HG03558 (cell line): ENCODE results near the gene GABPA.
"Not testable (repeated sequence)": the region's sequence is repeated elsewhere in the genome, so short reads cannot be mapped to it uniquely, and the experiment has no call there.

ENCODE experiments used
- ATAC-seq: cut with Tn5 transposase; IDR thresholded peaks from one replicate; pipeline ENCODE4 v1.9.1; 2021; ENCODE audit warnings: moderate number of reproducible peaks; ENCODE audit not compliant: unreplicated experiment; ENCODE audit errors: extremely low read depth

The GABPA gene

GRCh38 chr21:25734904-25735645 is at the start of gene GABPA, which contains the start of gene ATP5PF:
TSS of gene GABPA (plus strand) at chr21:25734972. CDS start at chr21:25741599, 6,627 bp downstream.
TSS of gene ATP5PF (minus strand) at chr21:25734904. CDS start at chr21:25729794, 5,110 bp downstream.
- ATAC-seq = peak; percentile 81

DNA sequence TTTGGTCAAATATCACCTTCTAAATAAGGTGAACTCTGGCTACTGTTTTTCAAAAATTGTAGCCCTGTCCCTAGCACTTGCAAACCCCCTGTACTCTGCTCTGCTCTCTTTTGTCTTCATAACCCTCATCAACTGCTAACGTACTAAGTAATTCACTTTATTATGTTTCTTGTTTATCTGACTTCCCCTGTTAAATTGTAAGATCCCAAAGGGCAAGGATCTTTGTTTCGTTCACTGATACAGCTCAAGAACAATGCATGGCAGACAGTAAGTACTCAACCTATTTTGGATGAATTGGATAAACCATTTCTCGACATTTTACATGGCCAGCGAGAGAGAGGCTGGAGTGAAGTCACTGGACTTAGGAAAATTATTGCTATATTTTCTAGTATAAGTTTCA is 47.0 kb upstream of the GABPA start:
- no peak for ATAC-seq

DNA sequence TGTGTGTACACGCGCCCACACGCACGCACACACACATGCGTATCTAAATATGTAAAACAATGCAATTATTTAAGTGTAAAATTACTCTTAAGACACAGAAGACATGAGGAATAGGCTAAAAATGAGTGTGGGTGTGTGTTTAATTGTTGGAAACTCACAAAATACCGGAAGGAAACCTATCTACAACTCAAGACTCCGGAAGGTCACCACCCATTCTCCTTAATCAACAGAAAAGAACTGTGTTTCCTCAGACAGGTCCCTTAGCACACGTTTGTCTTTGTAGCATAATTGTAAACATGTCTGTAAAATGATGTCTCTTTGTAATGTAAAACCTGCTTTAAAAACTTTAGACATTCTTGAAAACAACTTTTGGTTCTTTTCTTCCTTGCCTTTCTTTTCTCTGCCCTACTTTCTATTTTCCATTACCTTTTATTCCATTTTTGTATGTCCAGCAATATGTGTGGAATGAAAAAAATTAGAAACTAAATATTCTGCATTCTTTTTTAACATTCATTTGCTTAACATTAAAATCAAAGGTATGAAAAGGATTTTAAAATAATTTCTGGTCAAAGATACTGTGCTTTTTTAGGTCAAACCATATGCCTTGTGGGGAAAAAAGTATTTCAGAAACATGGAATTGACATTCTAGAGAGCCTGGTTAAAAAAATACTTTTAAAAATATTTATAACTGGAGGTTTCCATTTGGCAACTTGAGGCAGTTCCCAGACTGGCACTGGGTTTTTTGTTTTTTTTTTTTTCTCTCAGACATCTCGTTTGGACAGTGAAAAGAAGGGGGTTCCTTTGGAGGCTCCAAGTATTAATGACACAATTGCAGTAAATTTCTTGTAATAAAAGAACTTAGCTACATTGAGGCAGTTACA is 46.3 kb upstream of the GABPA start:
- ATAC-seq = no peak

- no peak for ATAC-seq
Measured at GRCh38 chr21:25689226-25689625, 45.5 kb upstream of the GABPA start.

GRCh38 chr21:25691976-25692375 is 42.8 kb upstream of the GABPA start:
- ATAC-seq = no peak

DNA sequence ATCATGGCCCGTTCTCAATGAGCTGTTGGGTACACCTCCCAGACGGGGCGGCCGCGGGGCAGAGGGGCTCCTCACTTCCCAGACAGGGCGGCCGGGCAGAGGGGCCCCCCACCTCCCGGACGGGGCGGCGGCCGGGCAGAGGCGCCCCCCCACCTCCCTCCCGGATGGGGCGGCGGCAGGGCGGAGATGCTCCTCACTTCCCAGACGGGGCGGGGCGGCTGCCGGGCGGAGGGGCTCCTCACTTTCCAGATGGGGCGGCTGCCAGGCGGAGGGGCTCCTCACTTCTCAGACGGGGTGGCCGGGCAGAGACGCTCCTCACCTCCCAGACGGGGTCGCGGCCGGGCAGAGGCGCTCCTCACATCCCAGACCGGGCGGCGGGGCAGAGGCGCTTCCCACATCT is 39.3 kb upstream of the GABPA start:
- ATAC-seq = not testable (repeated sequence)

DNA sequence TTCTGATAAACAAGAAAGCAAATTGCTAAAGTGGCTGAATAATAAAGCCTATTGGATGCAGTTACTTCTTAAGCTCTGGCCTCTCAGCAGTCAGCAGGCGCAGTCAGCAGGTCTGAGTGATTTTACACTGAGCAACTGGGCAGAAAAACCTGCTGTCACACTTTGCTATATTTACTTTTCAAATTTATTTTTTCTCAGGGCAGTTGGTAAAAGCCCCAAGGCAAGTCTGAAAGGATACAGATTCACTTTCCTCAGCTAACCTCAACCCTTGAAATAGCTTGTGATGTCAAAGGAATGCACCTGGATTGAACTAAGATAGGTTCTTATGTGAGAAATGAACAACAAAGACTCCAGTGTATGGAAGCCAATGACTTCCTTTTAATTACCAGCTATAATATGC is 34.0 kb upstream of the GABPA start:
- no peak for ATAC-seq

DNA sequence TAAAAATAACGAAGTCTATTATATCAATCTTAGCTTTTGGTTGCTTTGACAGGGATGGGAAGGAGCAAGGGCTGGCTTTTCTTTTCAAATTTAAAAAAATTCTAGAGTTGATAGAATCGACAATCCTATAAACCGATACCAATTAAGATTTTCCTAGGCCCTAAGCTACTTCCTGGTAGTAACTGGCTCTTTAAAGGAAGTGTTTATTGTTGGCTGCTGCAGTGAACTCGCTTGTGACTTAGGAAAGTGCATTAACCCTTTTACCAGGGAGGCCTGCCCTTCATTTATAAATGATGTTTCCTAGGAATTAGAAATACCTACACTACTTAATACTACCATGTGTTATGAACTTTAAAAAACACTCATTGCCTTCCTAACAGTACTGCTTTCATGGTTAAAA is 33.2 kb upstream of the GABPA start:
- no peak for ATAC-seq

GRCh38 chr21:25708467-25709065 is 26.2 kb upstream of the GABPA start:
- ATAC-seq = no peak

GRCh38 chr21:25709684-25710265 is 25.0 kb upstream of the GABPA start:
- no peak for ATAC-seq

GRCh38 chr21:25710550-25710949 is 24.2 kb upstream of the GABPA start:
- no peak for ATAC-seq

DNA sequence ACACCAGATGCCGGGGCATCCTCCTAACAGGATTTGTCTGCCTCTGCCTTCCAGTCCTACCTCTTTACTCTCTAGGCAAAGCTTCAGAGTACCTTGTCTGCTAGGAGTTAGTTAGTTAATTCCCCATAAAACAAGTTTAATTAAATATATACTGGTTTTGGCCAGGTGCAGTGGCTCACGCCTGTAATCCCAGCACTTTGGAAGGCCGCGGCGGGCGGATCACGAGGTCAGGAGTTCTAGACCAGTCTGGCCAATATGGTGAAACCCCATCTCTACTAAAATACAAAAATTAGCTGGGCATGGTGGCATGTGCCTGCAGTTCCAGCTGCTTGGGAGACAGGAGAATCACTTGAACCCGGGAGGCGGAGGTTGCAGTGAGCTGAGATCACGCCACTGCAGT is 20.7 kb upstream of the GABPA start:
- not testable (repeated sequence) for ATAC-seq

- no peak for ATAC-seq
Measured at GRCh38 chr21:25717491-25718147, 17.2 kb upstream of the GABPA start.

DNA sequence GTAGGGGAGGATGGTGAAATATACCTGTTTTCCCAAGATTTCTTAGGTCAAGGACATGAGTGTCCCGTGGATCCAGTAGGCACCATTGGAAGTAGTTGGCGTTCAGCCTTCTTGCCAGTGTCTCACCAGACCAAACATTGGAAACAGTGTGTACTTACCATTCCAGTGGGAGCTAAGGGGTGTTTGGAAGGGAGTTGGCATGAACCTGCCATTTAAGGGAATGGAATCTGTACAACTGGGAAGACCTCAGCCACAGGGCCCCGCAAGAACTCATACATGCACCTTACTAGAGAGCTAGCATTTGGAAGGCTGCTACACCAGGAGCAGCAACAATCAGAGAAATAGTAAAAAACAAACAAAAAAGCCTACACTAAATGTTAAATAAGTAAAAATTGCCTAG is 12.8 kb upstream of the GABPA start:
- ATAC-seq = no peak

GRCh38 chr21:25722631-25723030 is 12.1 kb upstream of the GABPA start:
- ATAC-seq = no peak

DNA sequence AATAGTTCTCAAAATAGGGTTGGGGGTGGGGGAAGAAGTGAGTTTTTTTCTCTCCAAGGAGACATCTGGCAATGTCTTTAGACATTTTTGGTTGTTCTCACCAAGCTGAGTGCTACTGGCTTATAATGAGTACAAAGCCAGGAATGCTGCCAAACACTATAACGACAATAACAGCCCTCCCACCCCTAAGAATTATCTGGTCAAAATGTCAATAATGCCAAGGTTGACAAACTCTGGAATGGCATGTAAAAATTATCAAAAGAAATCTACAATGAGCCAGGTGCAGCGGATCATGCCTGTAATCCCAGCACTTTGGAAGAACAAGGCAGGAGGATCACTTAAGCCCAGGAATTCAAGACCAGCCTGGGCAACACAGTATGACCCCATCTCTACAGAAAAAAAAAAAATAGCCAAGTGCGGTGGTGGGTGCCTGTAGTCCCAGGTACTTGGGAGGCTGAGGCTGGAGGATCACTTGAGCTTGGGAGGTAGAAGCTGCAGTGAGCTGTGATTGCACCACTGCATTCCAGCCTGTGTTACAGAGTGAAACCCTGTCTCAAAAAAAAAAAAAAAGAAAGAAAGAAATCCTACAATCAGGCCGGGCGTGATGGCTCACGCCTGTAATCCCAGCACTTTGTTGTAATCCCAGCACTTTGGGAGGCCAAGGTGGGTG is 2.5 kb upstream of the GABPA start:
- no peak for ATAC-seq

- ATAC-seq = peak; percentile 1
Measured at GRCh38 chr21:25733859-25734653, 716 bp upstream of the GABPA start.

- ATAC-seq = peak; percentile 0
Measured at GRCh38 chr21:25734654-25734903, 193 bp upstream of the GABPA start.
